Calu3 (cell line): ENCODE measurements around the gene FN3K. TPM values are rescaled to one million over a fixed set of nuclear protein-coding genes. Genes with fewer than 3 reads are reported as not detected.
A peak's percentile ranks its signal among the peaks of the same experiment; 100 is the strongest.
"Not testable (repeated sequence)": the region's sequence is repeated elsewhere in the genome, so short reads cannot be mapped to it uniquely, and the experiment has no call there.

Source experiments
- BruUV-seq: library from RNA; stranded (reverse); fragments of 400-500 nt; replicated peaks from 2 replicates; lab custom pipeline; 2021; lab: Mats Ljungman, UMichigan
- CTCF ChIA-PET: fragments of 300-600 bp; sonication (Branson Sonifier 250); formaldehyde crosslinking; loops from one replicate; lab custom pipeline; 2022; ENCODE audit warnings: antibody characterized with exemption; lab: Charles Lee
- DNase-seq: peaks from one replicate; pipeline ENCODE4 v3.0.0; 2022
- H3K27ac Mint-ChIP-seq: one replicate; pipeline ENCODE4 v1.8.0; 2022; ENCODE audit warnings: mixed read lengths; ENCODE audit not compliant: unreplicated experiment
- H3K27me3 Mint-ChIP-seq: one replicate; pipeline ENCODE4 v1.8.0; 2022; ENCODE audit warnings: mixed read lengths; ENCODE audit not compliant: unreplicated experiment
- H3K36me3 Mint-ChIP-seq: one replicate; pipeline ENCODE4 v1.8.0; 2022; ENCODE audit warnings: mild to moderate bottlenecking, moderate library complexity, mixed read lengths; ENCODE audit not compliant: insufficient read depth, unreplicated experiment
- H3K4me1 Mint-ChIP-seq: one replicate; pipeline ENCODE4 v1.8.0; 2022; ENCODE audit warnings: mild to moderate bottlenecking, low read depth, mixed read lengths; ENCODE audit not compliant: unreplicated experiment
- H3K4me3 Mint-ChIP-seq: one replicate; pipeline ENCODE4 v1.8.0; 2022; ENCODE audit warnings: mild to moderate bottlenecking, low read depth, moderate library complexity, mixed read lengths; ENCODE audit not compliant: unreplicated experiment
- H3K9me3 Mint-ChIP-seq: one replicate; pipeline ENCODE4 v1.8.0; 2022; ENCODE audit warnings: low read depth, mixed read lengths; ENCODE audit not compliant: unreplicated experiment
- CTCF ChIP-seq: fragments of 200-600 bp; IDR thresholded peaks from one replicate; pipeline ENCODE4 v1.8.0; 2022; ENCODE audit warnings: antibody characterized with exemption; ENCODE audit not compliant: unreplicated experiment
- intact Hi-C: fragments of 100-400 bp; cut with micrococcal nuclease; formaldehyde crosslinking; loops from one replicate; pipeline ENCODE4 v1.10.0; 2022; ENCODE audit not compliant: unreplicated experiment
- total RNA-seq: library from RNA; stranded (reverse); gene quantifications from 2 replicates; pipeline ENCODE4 v1.2.3, GENCODE V29; 2022

The FN3K gene
- total RNA-seq, 1 experiment from 2014 or later: 15.5 TPM

GRCh38 chr17:82775001-82775823 is 39.8 kb downstream of the FN3K start:
- peaks cover 5% of the 10 kb centered on the region for H3K9me3 Mint-ChIP-seq
- H3K27me3 Mint-ChIP-seq: no peaks in the 10 kb centered on the region
- intact Hi-C loops: no loop called here
- peaks cover 6% of the 10 kb centered on the region for H3K4me1 Mint-ChIP-seq
- no peak overlapping the region for H3K27ac Mint-ChIP-seq
- no peak overlapping the region for H3K4me3 Mint-ChIP-seq
- CTCF ChIA-PET: no interaction called here
- peak; percentile 47 for DNase-seq
- TF ChIP-seq CTCF: peak; percentile 77
- peaks cover 16% of the 10 kb centered on the region for H3K36me3 Mint-ChIP-seq
- no TSS peak for BruUV-seq

DNA sequence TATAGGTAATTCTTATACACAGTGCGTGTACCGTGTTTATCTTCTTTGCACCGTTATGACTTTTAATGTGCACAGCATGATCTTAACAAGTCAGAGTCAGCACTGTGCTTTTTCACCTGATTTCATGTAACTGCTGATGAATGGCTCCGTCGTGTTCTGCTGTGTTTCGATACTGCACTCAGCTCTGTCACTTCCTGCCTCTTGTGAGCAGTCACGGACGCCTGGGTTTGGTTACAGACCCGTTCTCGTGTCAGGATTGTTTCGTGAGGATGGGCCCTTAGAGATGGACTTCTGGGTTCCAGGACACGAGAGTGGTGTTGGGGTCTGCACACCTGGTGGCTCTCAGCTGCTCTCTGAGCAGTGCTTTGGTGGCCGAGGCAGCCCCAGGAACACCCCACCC is 41.0 kb downstream of the FN3K start:
- Mint-ChIP-seq H3K27me3 (no peaks in the 10 kb centered on the region), H3K36me3 (peaks cover 8% of the 10 kb centered on the region), H3K9me3 (peaks cover 5% of the 10 kb centered on the region), H3K27ac (no peak overlapping the region), H3K4me1 (peaks cover 6% of the 10 kb centered on the region), H3K4me3 (no peak overlapping the region)
- intact Hi-C loops: no loop called here
- no peak for DNase-seq
- no TSS peak for BruUV-seq
- CTCF ChIA-PET: no interaction called here
- TF ChIP-seq CTCF: no peak

- H3K4me1 Mint-ChIP-seq: peaks cover 12% of the 10 kb centered on the region
- H3K36me3 Mint-ChIP-seq, H3K4me3 Mint-ChIP-seq, H3K27ac Mint-ChIP-seq, DNase-seq, intact Hi-C loops, H3K9me3 Mint-ChIP-seq, H3K27me3 Mint-ChIP-seq, BruUV-seq: not testable (repeated sequence)
- CTCF ChIA-PET: interaction anchor here (0.6 kb wide), 1 partner anchor 217 kb away, joined by 4 read pairs; no protein-coding TSS in a partner anchor
- peak; percentile 32 for TF ChIP-seq CTCF
Observed at GRCh38 chr17:82777778-82778375, 42.5 kb downstream of the FN3K start.

- Mint-ChIP-seq H3K27ac (no peak overlapping the region), H3K36me3 (peaks cover 8% of the 10 kb centered on the region), H3K27me3 (no peaks in the 10 kb centered on the region), H3K4me3 (no peak overlapping the region), H3K4me1 (peaks cover 12% of the 10 kb centered on the region), H3K9me3 (peaks cover 5% of the 10 kb centered on the region)
- TF ChIP-seq CTCF: no peak
- BruUV-seq: no TSS peak
- CTCF ChIA-PET: no interaction called here
- intact Hi-C loops: no loop called here
- DNase-seq: no peak
Observed at GRCh38 chr17:82779541-82779940, 44.1 kb downstream of the FN3K start.
